Measurements from ENCODE around the gene RIN2.

The RIN2 gene

GRCh38 chr20:19761326-19761725 lies 3.3 kb downstream of the RIN2 start:
- DNase-seq (ENCODE audit: low read depth in 2 of 2), result no peak
- H3K4me3 ChIP-seq (replicated peaks in 1 of 2; ENCODE audit: low read depth in 2 of 2, low read length in 2 of 2), result no peak overlapping the region
- TF ChIP-seq CTCF (IDR thresholded peaks at IDR 0.05; ENCODE audit: low read depth, low read length), result no peak

- TF ChIP-seq CTCF (IDR thresholded peaks at IDR 0.05; ENCODE audit: low read depth, low read length), result no peak
- no peak overlapping the region for H3K4me3 ChIP-seq (replicated peaks in 1 of 2; ENCODE audit: low read depth in 2 of 2, low read length in 2 of 2)
- peak in 1 of 2 donors; percentile 26 for DNase-seq (ENCODE audit: low read depth in 2 of 2)
Observed at GRCh38 chr20:19761841-19762240, 3.8 kb downstream of the RIN2 start.

- no peak for TF ChIP-seq CTCF (IDR thresholded peaks at IDR 0.05; ENCODE audit: low read depth, low read length)
- DNase-seq (ENCODE audit: low read depth in 2 of 2), result no peak
- H3K4me3 ChIP-seq (replicated peaks in 1 of 2; ENCODE audit: low read depth in 2 of 2, low read length in 2 of 2), result no peak overlapping the region
Observed at GRCh38 chr20:19764207-19764606, 6.1 kb downstream of the RIN2 start.

GRCh38 chr20:19765266-19765665 lies 7.2 kb downstream of the RIN2 start:
- DNase-seq (ENCODE audit: low read depth in 2 of 2), result no peak
- TF ChIP-seq CTCF (IDR thresholded peaks at IDR 0.05; ENCODE audit: low read depth, low read length), result no peak

GRCh38 chr20:19765913-19766312 lies 7.9 kb downstream of the RIN2 start:
- TF ChIP-seq CTCF (IDR thresholded peaks at IDR 0.05; ENCODE audit: low read depth, low read length), result no peak
- no peak overlapping the region for H3K4me3 ChIP-seq (replicated peaks in 1 of 2; ENCODE audit: low read depth in 2 of 2, low read length in 2 of 2)
- no peak for DNase-seq (ENCODE audit: low read depth in 2 of 2)

More at GRCh38 chr20:19765266-19765665, 7.2 kb downstream of the RIN2 start:
- no peak overlapping the region for H3K4me3 ChIP-seq (replicated peaks in 1 of 2; ENCODE audit: low read depth in 2 of 2, low read length in 2 of 2)

GRCh38 chr20:19767070-19767469 lies 9.0 kb downstream of the RIN2 start:
- TF ChIP-seq CTCF (IDR thresholded peaks at IDR 0.05; ENCODE audit: low read depth, low read length), result no peak
- H3K4me3 ChIP-seq (replicated peaks in 1 of 2; ENCODE audit: low read depth in 2 of 2, low read length in 2 of 2), result no peak overlapping the region
- no peak for DNase-seq (ENCODE audit: low read depth in 2 of 2)

GRCh38 chr20:19768325-19768842 lies 10.3 kb downstream of the RIN2 start:
- H3K4me3 ChIP-seq (replicated peaks in 1 of 2; ENCODE audit: low read depth in 2 of 2, low read length in 2 of 2), result no peak overlapping the region
- no peak for DNase-seq (ENCODE audit: low read depth in 2 of 2)
- TF ChIP-seq CTCF (IDR thresholded peaks at IDR 0.05; ENCODE audit: low read depth, low read length), result no peak

All from cardiac fibroblast (primary cell).